ENCODE results near the gene GSG1L. TPM values are rescaled to one million over a fixed set of nuclear protein-coding genes. Genes with fewer than 3 reads are reported as not detected.

Gene GSG1L
- polyA plus RNA-seq, 1 donor (not counting 4 experiments of a cell fraction or from before 2014, with no cell fraction given), result not detected

DNA sequence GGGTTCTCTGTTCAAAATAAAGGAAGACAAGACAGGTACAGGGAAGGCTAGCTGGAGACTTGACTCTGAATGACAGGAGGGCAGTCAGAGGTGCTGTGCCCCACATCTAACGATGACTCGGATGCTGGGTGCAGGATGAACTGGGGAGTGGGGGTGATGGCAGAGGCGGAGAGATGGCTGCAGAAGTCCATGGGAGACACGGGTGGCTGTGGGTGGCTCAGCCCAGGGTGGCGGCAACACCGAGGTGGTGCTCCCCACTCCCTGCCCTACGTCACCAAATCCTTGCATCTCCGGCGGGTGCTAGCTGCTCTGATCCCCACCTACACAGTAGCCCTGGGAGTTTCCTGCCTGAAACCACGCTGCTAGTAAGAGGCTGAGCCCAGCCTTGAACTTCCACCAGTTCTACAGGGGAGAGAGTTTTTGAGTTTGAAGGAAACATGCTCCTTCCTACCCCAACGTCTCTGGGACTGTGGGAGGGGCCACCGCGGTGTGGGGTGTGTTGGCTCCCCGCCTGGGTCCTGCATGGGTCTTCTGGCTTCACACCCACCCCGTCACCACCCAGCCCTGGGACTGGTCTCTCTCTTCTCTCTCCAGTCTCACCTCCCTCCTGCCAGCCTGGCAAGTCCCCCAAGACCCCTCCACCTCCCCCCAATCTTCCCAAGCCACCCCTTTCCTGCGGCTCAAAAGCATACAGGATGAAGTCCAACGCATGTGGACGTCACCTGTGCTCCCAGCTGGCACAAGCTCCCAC lies 4.5 kb downstream of the GSG1L start:
- Histone ChIP-seq H2AFZ (ENCODE audit: control insufficient read depth, low read length) (no peak overlapping the region), H3K4me1 (ENCODE audit: control insufficient read depth, extremely low read depth, insufficient read depth, low read length) (no peaks in the 10 kb centered on the region), H3K36me3 (ENCODE audit: control insufficient read depth in 2 of 2, extremely low read depth in 1 of 2, insufficient read depth in 2 of 2, low read length in 2 of 2) (no peaks in the 10 kb centered on the region), H3K9me3 (ENCODE audit: control insufficient read depth, low read depth, low read length) (no peaks in the 10 kb centered on the region), H3K79me2 (ENCODE audit: control insufficient read depth, insufficient read depth, low read length) (no peaks in the 10 kb centered on the region), H3K27ac (ENCODE audit: control insufficient read depth, insufficient read depth, low read length) (no peak overlapping the region), H3K4me2 (ENCODE audit: control insufficient read depth, extremely low read depth, insufficient read depth, low read depth, low read length) (no peak overlapping the region), H3K4me3 (ENCODE audit: control insufficient read depth in 2 of 3, extremely low read depth in 1 of 3, insufficient read depth in 2 of 3, low read depth in 1 of 3, low read length in 3 of 3) (no peak overlapping the region), H4K20me1 (ENCODE audit: control insufficient read depth, extremely low read depth, insufficient read depth, low read length) (no peaks in the 10 kb centered on the region), H3K9ac (ENCODE audit: control insufficient read depth, extremely low read depth, insufficient read depth, low read length) (no peak overlapping the region), H3K27me3 (ENCODE audit: control insufficient read depth, extremely low read depth, insufficient read depth, low read length) (peaks cover 42% of the 10 kb centered on the region), H3K9me1 (ENCODE audit: control insufficient read depth, extremely low read depth, insufficient read depth, low read length) (no peaks in the 10 kb centered on the region)
- dilution Hi-C loops (cut with MboI; ENCODE audit: extremely low pct_ligation_motif_present, low sequenced_read_pairs), result no loop called here
- DNase-seq (ENCODE audit: low read depth, low spot score), result no peak
- FAIRE-seq, result no peak
- no peak for TF ChIP-seq EZH2 (IDR thresholded peaks at IDR 0.05; ENCODE audit: low read length)
- TF ChIP-seq CTCF (optimal IDR thresholded peaks at IDR 0.05 in 1 of 3, IDR thresholded peaks at IDR 0.05 in 1 of 3, conservative IDR thresholded peaks at IDR 0.05 in 1 of 3; ENCODE audit: extremely low read depth in 1 of 3, insufficient read depth in 2 of 3, low read length in 3 of 3), result no peak

DNA sequence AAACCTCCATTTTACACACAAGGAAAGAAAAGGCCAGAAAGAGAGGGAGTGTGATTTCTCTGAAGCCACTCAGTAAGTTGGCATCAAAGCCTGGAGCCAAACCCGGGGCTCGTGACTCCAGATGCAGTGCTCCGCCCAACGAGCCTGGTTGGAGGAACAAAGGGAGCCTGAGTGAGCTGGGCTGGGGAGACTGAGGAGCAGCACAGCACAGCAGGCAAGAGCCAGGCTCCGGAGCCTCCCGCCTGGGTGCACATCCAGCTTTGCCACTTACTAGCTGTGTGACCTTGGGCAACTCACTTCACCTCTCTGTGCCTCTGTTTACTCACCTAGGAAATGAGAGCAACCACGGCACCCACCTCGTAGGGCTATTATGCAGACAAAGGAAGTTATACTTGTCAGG lies 5.6 kb downstream of the GSG1L start:
- Histone ChIP-seq H3K4me2 (ENCODE audit: control insufficient read depth, extremely low read depth, insufficient read depth, low read depth, low read length) (no peak overlapping the region), H3K9ac (ENCODE audit: control insufficient read depth, extremely low read depth, insufficient read depth, low read length) (no peak overlapping the region), H3K4me3 (ENCODE audit: control insufficient read depth in 2 of 3, extremely low read depth in 1 of 3, insufficient read depth in 2 of 3, low read depth in 1 of 3, low read length in 3 of 3) (no peak overlapping the region), H3K27me3 (ENCODE audit: control insufficient read depth, extremely low read depth, insufficient read depth, low read length) (peaks cover 36% of the 10 kb centered on the region), H3K9me1 (ENCODE audit: control insufficient read depth, extremely low read depth, insufficient read depth, low read length) (no peaks in the 10 kb centered on the region), H3K79me2 (ENCODE audit: control insufficient read depth, insufficient read depth, low read length) (no peaks in the 10 kb centered on the region), H3K27ac (ENCODE audit: control insufficient read depth, insufficient read depth, low read length) (no peak overlapping the region), H2AFZ (ENCODE audit: control insufficient read depth, low read length) (no peak overlapping the region), H3K36me3 (ENCODE audit: control insufficient read depth in 2 of 2, extremely low read depth in 1 of 2, insufficient read depth in 2 of 2, low read length in 2 of 2) (no peaks in the 10 kb centered on the region), H3K4me1 (ENCODE audit: control insufficient read depth, extremely low read depth, insufficient read depth, low read length) (no peaks in the 10 kb centered on the region), H4K20me1 (ENCODE audit: control insufficient read depth, extremely low read depth, insufficient read depth, low read length) (no peaks in the 10 kb centered on the region), H3K9me3 (ENCODE audit: control insufficient read depth, low read depth, low read length) (no peaks in the 10 kb centered on the region)
- TF ChIP-seq CTCF (optimal IDR thresholded peaks at IDR 0.05 in 1 of 3, IDR thresholded peaks at IDR 0.05 in 1 of 3, conservative IDR thresholded peaks at IDR 0.05 in 1 of 3; ENCODE audit: extremely low read depth in 1 of 3, insufficient read depth in 2 of 3, low read length in 3 of 3) (no peak), EZH2 (IDR thresholded peaks at IDR 0.05; ENCODE audit: low read length) (no peak)
- FAIRE-seq (no peak), DNase-seq (ENCODE audit: low read depth, low spot score) (no peak)
- dilution Hi-C loops (cut with MboI; ENCODE audit: extremely low pct_ligation_motif_present, low sequenced_read_pairs), result no loop called here

All from keratinocyte (primary cell).